Activated CD4-positive, alpha-beta T cell treated with anti-CD3 and anti-CD28 coated beads for 48 hours (primary cell): Measurements from ENCODE around the gene UNC5C.
"Not testable (repeated sequence)": the region's sequence is repeated elsewhere in the genome, so short reads cannot be mapped to it uniquely, and the experiment has no call there.

Experiments
- DNase-seq: peaks from one replicate; pipeline ENCODE4 v3.0.0-alpha.2; 2020

UNC5C gene

GRCh38 chr4:95209927-95210326, 338.8 kb downstream of the UNC5C start:
- DNase-seq, result no peak

GRCh38 chr4:95204873-95205272, 343.9 kb downstream of the UNC5C start:
- no peak for DNase-seq

GRCh38 chr4:95204267-95204844, 344.4 kb downstream of the UNC5C start:
- no peak for DNase-seq

- DNase-seq, result no peak
Measured at GRCh38 chr4:95198961-95199360, 349.8 kb downstream of the UNC5C start.

- DNase-seq, result no peak
Measured at GRCh38 chr4:95197353-95197752, 351.4 kb downstream of the UNC5C start.

GRCh38 chr4:95193391-95194224, 355.2 kb downstream of the UNC5C start:
- no peak for DNase-seq

- no peak for DNase-seq
Measured at GRCh38 chr4:95191537-95191936, 357.2 kb downstream of the UNC5C start.

- DNase-seq, result no peak
Measured at GRCh38 chr4:95190751-95191436, 357.9 kb downstream of the UNC5C start.

- no peak for DNase-seq
Measured at GRCh38 chr4:95188701-95189370, 359.9 kb downstream of the UNC5C start.

- DNase-seq, result no peak
Measured at GRCh38 chr4:95186666-95187065, 362.1 kb downstream of the UNC5C start.

- DNase-seq, result no peak
Measured at GRCh38 chr4:95183656-95184408, 364.9 kb downstream of the UNC5C start.

GRCh38 chr4:95181996-95182306, 366.8 kb downstream of the UNC5C start:
- no peak for DNase-seq

GRCh38 chr4:95181243-95181995, 367.4 kb downstream of the UNC5C start:
- DNase-seq, result peak; percentile 38

- DNase-seq, result no peak
Measured at GRCh38 chr4:95180531-95181242, 368.1 kb downstream of the UNC5C start.

GRCh38 chr4:95178938-95179337, 369.8 kb downstream of the UNC5C start:
- no peak for DNase-seq

GRCh38 chr4:95171377-95171776, 377.4 kb downstream of the UNC5C start:
- DNase-seq, result not testable (repeated sequence)

- no peak for DNase-seq
Measured at GRCh38 chr4:95170176-95170575, 378.6 kb downstream of the UNC5C start.

GRCh38 chr4:95167805-95168204, 381.0 kb downstream of the UNC5C start:
- DNase-seq, result peak; percentile 10

- peak; percentile 13 for DNase-seq
Measured at GRCh38 chr4:95165926-95166524, 382.7 kb downstream of the UNC5C start.

- DNase-seq, result no peak
Measured at GRCh38 chr4:95162867-95163266, 385.9 kb downstream of the UNC5C start.
